Smooth muscle cell (in vitro differentiated cells): ENCODE measurements around the gene METTL23. TPM values are rescaled to one million over a fixed set of nuclear protein-coding genes. Genes with fewer than 3 reads are reported as not detected.

ENCODE experiments used
- DNase-seq: peaks from one replicate; lab custom pipeline; 2025; ENCODE audit not compliant: unreplicated experiment; lab: John Stamatoyannopoulos, UW
- H2AFZ ChIP-seq: fragments of 200-600 bp; sonication (generic); 2 replicates; pipeline ENCODE4 v1.6.0; 2016; ENCODE audit warnings: antibody characterized with exemption, low read depth, mild to moderate bottlenecking
- H3F3A ChIP-seq: fragments of 200-600 bp; sonication (generic); 2 replicates; pipeline ENCODE4 v1.6.0; 2017; ENCODE audit warnings: antibody characterized with exemption, low read depth
- H3K27ac ChIP-seq: fragments of 200-600 bp; sonication (generic); 2 replicates; pipeline ENCODE4 v1.5.1; 2016; ENCODE audit warnings: low read depth, mild to moderate bottlenecking
- H3K27me3 ChIP-seq: fragments of 200-600 bp; sonication (generic); 2 replicates; pipeline ENCODE4 v1.6.1; 2016; ENCODE audit warnings: low read depth, mild to moderate bottlenecking
- H3K36me3 ChIP-seq: fragments of 200-600 bp; sonication (generic); 2 replicates; pipeline ENCODE4 v1.5.1; 2016; ENCODE audit warnings: low read depth
- H3K4me1 ChIP-seq: fragments of 200-600 bp; sonication (generic); 2 replicates; pipeline ENCODE4 v1.5.1; 2016; ENCODE audit warnings: low read depth
- H3K4me2 ChIP-seq: fragments of 200-600 bp; sonication (generic); 2 replicates; pipeline ENCODE4 v1.6.0; 2016; ENCODE audit warnings: mild to moderate bottlenecking
- H3K4me3 ChIP-seq: fragments of 200-600 bp; sonication (generic); 2 replicates; pipeline ENCODE4 v1.5.1; 2016; ENCODE audit warnings: mild to moderate bottlenecking
- H3K79me2 ChIP-seq: fragments of 200-600 bp; sonication (generic); 2 replicates; pipeline ENCODE4 v1.6.0; 2016; ENCODE audit warnings: low read depth, mild to moderate bottlenecking
- H3K9ac ChIP-seq: fragments of 200-600 bp; sonication (generic); 2 replicates; pipeline ENCODE4 v1.6.0; 2016; ENCODE audit warnings: low read depth
- H3K9me3 ChIP-seq: fragments of 200-600 bp; sonication (generic); replicated peaks from 2 replicates; pipeline ENCODE4 v1.5.1; 2016; ENCODE audit warnings: low read depth
- H4K20me1 ChIP-seq: fragments of 200-600 bp; sonication (generic); 2 replicates; pipeline ENCODE4 v1.6.0; 2016; ENCODE audit warnings: low read depth
- WGBS: methylation state at CpG from one replicate; pipeline ENCODE4 v1.1.7; 2016; ENCODE audit warnings: low lambda C conversion rate; 5-methylcytosine and 5-hydroxymethylcytosine counted together
- polyA plus RNA-seq: library from polyadenylated mRNA; unstranded; fragments of >200 nt; fragmentation: Nextera tagmentation; extraction: Ambion mirVana; gene quantifications from 2 replicates; pipeline ENCODE4 v1.2.1, GENCODE V29; 2016
- total RNA-seq: library from RNA; depleted of rRNA; stranded (reverse); fragments of >200 nt; gene quantifications from 2 replicates; pipeline ENCODE4 v1.2.3, GENCODE V29; 2014
- TF ChIP-seq, protein P1 (sequence below): fragments of 200-600 bp; sonication (generic); IDR thresholded peaks from 2 replicates; pipeline ENCODE4 v1.5.1; 2017; ENCODE audit warnings: borderline replicate concordance, mild to moderate bottlenecking, antibody characterized with exemption; ENCODE audit not compliant: insufficient read depth, poor library complexity, severe bottlenecking

The METTL23 gene
- total and polyA plus RNA-seq, 2 experiments from 2014 or later, result 28.2 to 47.1 TPM

DNA sequence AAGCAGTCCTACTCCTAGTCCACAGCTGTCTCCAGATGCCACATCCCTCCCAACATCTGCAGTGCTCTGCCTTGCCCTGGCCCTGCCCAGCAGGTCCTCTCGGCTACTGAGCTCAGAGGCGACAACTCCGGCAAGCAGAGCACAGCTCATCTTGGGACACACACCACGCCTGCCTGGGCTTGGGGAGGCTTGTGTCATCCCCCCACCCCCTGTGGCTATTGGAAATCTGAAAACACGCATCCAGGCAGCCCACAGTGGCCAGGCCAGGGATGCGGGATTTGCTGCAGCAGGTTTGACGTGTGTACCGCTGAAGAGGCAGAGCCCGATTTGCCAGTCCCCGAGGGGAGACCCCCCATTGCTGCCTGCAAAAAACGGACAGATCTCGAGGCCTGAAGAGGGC, 41.3 kb upstream of the METTL23 start:
- Histone ChIP-seq H2AFZ (no peak overlapping the region), H3K9ac (no peak overlapping the region), H3K27me3 (no peaks in the 10 kb centered on the region), H3K4me3 (no peak overlapping the region), H3K9me3 (no peaks in the 10 kb centered on the region), H3K4me1 (peaks cover 19% of the 10 kb centered on the region), H3K4me2 (no peak overlapping the region), H4K20me1 (peaks cover 56% of the 10 kb centered on the region), H3K36me3 (no peaks in the 10 kb centered on the region), H3K79me2 (peaks cover 4% of the 10 kb centered on the region), H3K27ac (no peak overlapping the region), H3F3A (peaks cover 13% of the 10 kb centered on the region)
- TF ChIP-seq, protein P1, sequence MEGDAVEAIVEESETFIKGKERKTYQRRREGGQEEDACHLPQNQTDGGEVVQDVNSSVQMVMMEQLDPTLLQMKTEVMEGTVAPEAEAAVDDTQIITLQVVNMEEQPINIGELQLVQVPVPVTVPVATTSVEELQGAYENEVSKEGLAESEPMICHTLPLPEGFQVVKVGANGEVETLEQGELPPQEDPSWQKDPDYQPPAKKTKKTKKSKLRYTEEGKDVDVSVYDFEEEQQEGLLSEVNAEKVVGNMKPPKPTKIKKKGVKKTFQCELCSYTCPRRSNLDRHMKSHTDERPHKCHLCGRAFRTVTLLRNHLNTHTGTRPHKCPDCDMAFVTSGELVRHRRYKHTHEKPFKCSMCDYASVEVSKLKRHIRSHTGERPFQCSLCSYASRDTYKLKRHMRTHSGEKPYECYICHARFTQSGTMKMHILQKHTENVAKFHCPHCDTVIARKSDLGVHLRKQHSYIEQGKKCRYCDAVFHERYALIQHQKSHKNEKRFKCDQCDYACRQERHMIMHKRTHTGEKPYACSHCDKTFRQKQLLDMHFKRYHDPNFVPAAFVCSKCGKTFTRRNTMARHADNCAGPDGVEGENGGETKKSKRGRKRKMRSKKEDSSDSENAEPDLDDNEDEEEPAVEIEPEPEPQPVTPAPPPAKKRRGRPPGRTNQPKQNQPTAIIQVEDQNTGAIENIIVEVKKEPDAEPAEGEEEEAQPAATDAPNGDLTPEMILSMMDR, result no peak
- WGBS, result 92% methylated on average over 12 of the region's 12 CpGs
- DNase-seq, result no peak

DNA sequence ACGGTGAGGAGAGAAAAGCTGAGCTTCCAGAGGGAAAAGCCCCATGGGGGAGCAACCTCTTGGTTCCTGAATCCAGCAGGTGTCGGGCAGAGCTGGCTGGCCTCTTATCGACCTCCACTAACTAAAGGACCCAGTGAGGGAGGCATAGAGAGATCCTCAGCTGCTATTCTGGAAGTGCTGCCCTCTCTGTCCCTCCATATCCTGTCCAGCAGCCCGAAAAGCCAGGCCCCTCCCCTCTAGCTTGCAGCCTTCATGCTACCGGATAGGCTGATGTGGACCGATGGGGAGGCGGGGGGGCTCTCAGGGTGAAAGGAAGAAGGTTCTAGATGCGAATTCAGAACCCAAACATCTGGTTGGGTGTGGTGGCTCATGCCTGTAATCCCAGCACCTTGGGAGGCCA, 40.8 kb upstream of the METTL23 start:
- Histone ChIP-seq H3K27me3 (no peaks in the 10 kb centered on the region), H3F3A (peaks cover 13% of the 10 kb centered on the region), H3K27ac (no peak overlapping the region), H3K4me2 (no peak overlapping the region), H3K36me3 (no peaks in the 10 kb centered on the region), H3K4me1 (peaks cover 19% of the 10 kb centered on the region), H3K9ac (no peak overlapping the region), H3K79me2 (peaks cover 9% of the 10 kb centered on the region), H4K20me1 (peaks cover 59% of the 10 kb centered on the region), H3K9me3 (no peaks in the 10 kb centered on the region), H3K4me3 (no peak overlapping the region), H2AFZ (no peak overlapping the region)
- TF ChIP-seq, protein P1, result no peak
- DNase-seq, result no peak
- WGBS, result 94% methylated on average over 8 of the region's 8 CpGs

DNA sequence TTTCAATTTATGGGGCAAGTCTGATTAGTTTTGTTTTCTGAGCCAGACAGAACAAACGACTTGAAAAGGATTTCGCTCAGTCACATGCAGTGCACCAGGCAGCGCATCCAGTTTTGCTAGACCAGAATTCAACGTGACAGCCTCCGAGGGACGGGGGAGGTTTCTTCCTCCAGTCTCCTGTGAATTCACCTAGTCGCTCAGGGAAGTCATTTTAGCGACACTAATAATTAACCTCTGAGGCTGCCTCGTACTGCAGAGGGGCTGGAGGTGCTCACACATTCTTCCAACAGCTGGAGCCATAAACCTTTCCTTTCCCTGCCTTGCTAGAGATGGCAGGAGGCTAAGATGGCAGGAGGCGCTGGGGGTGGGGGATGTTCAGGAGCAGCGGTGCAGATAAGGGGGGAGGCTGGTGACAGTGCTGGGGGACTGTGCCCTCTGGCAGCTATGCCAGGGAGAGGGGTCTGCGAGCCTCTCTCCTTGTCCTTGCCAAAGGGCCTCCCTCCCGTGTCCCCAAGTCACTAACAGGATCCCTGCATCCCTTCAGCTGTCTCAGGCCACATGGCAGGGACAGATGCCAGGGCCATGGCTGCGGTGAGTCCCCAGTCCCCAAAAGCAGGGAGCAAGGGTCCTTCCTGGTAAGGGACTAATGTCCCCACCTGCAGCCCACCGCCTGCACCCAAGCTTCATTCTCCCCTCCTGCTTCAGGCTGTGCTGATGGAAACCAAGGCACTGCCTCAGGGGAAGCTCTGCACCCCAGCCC, 39.9 kb upstream of the METTL23 start:
- Histone ChIP-seq H3K27ac (no peak overlapping the region), H2AFZ (no peak overlapping the region), H3K9me3 (no peaks in the 10 kb centered on the region), H3K4me3 (no peak overlapping the region), H3K4me1 (peaks cover 16% of the 10 kb centered on the region), H3K79me2 (peaks cover 14% of the 10 kb centered on the region), H3K36me3 (no peaks in the 10 kb centered on the region), H4K20me1 (peaks cover 59% of the 10 kb centered on the region), H3K9ac (no peak overlapping the region), H3K4me2 (no peak overlapping the region), H3F3A (peaks cover 13% of the 10 kb centered on the region), H3K27me3 (no peaks in the 10 kb centered on the region)
- no peak for DNase-seq
- WGBS, result 74% methylated on average over 14 of the region's 15 CpGs
- TF ChIP-seq, protein P1, result no peak
